A673 (cell line): ENCODE results near the gene SPDYC. TPM values are rescaled to one million over a fixed set of nuclear protein-coding genes. Genes with fewer than 3 reads are reported as not detected.

ENCODE experiments used
- BruUV-seq: library from RNA; stranded (reverse); fragments of 400-500 nt; replicated peaks from 2 replicates; lab custom pipeline; 2021; lab: Mats Ljungman, UMichigan
- CTCF ChIA-PET: fragments of 300-600 bp; sonication (Branson Sonifier 250); formaldehyde crosslinking; loops from one replicate; lab custom pipeline; 2022; ENCODE audit warnings: antibody characterized with exemption; lab: Charles Lee
- POLR2A ChIA-PET: fragments of 300-600 bp; sonication (Branson Sonifier 250); formaldehyde crosslinking; loops from one replicate; lab custom pipeline; 2022; ENCODE audit warnings: antibody characterized with exemption; ENCODE audit not compliant: low non-redundant PET; lab: Charles Lee
- DNase-seq: peaks from one replicate; pipeline ENCODE4 v3.0.0-alpha.2; 2015; ENCODE audit warnings: low spot score
- H3K27ac ChIP-seq: fragments of 200-600 bp; sonication (generic); 2 replicates; pipeline ENCODE4 v1.5.1; 2016; ENCODE audit warnings: mixed run types, low read depth, mild to moderate bottlenecking, mixed read lengths, antibody characterized with exemption, low read length; ENCODE audit not compliant: poor library complexity, severe bottlenecking
- H3K27me3 ChIP-seq: fragments of 200-600 bp; sonication (generic); replicated peaks from 2 replicates; pipeline ENCODE4 v1.6.1; 2017; ENCODE audit warnings: mixed run types, low read depth, mild to moderate bottlenecking, mixed read lengths, antibody characterized with exemption, low read length; ENCODE audit not compliant: insufficient read depth, poor library complexity
- H3K36me3 ChIP-seq: fragments of 200-600 bp; sonication (generic); 2 replicates; pipeline ENCODE4 v1.6.1; 2016; ENCODE audit warnings: mixed run types, mild to moderate bottlenecking, mixed read lengths, antibody characterized with exemption, low read length; ENCODE audit not compliant: insufficient read depth, poor library complexity, severe bottlenecking
- H3K4me1 ChIP-seq: fragments of 200-600 bp; sonication (generic); 2 replicates; pipeline ENCODE4 v1.6.1; 2017; ENCODE audit warnings: mixed run types, mild to moderate bottlenecking, mixed read lengths, antibody characterized with exemption, low read length; ENCODE audit not compliant: insufficient read depth, poor library complexity, severe bottlenecking
- H3K4me3 ChIP-seq: fragments of 200-600 bp; sonication (generic); 2 replicates; pipeline ENCODE4 v1.5.1; 2016; ENCODE audit warnings: low read depth, mixed run types, mild to moderate bottlenecking, mixed read lengths, low read length; ENCODE audit not compliant: poor library complexity, severe bottlenecking
- H3K9me3 ChIP-seq: fragments of 200-600 bp; sonication (generic); 2 replicates; pipeline ENCODE4 v1.6.1; 2016; ENCODE audit warnings: mixed run types, low read depth, mild to moderate bottlenecking, mixed read lengths, antibody characterized with exemption, low read length; ENCODE audit not compliant: poor library complexity, severe bottlenecking
- EZH2 ChIP-seq: fragments of 200-600 bp; sonication (generic); IDR thresholded peaks from 2 replicates; pipeline ENCODE4 v1.6.1; 2017; ENCODE audit warnings: borderline replicate concordance, low read depth, mild to moderate bottlenecking, mixed read lengths, antibody characterized with exemption, low read length; ENCODE audit not compliant: poor library complexity, severe bottlenecking
- intact Hi-C: fragments of 100-400 bp; cut with micrococcal nuclease; formaldehyde crosslinking; loops from one replicate; pipeline ENCODE4 v1.10.0; 2022; ENCODE audit not compliant: unreplicated experiment
- total RNA-seq: library from RNA; stranded (reverse); gene quantifications from 2 replicates; pipeline ENCODE4 v1.2.3, GENCODE V29; 2021
- TF ChIP-seq, protein P1 (sequence below): fragments of 300-800, 200-600 bp; sonication (generic); conservative IDR thresholded peaks from 2 replicates; pipeline ENCODE4 v1.5.1; 2017; ENCODE audit warnings: low read depth, mild to moderate bottlenecking, antibody characterized with exemption, low read length, moderate library complexity, mixed read lengths

SPDYC gene
- total RNA-seq, 1 experiment from 2014 or later = not detected

DNA sequence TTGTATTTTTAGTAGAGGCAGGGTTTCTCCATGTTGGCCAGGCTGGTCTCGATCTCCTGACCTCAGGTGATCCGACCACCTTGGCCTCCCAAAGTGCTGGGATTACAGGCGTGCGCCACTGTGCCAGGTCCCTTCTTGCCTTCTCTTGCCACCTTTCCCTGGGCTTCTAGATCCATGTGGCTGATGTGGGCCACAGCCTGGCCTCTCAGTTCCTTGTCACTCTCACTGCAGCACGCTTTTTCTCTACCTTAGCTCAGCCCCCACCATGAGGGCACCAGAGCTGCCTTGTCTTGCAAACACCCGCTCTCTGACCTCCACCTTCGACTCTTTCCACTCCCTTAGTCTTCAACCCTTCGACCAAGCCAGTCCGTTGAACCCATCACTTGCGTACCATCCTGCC lies 19.2 kb downstream of the SPDYC start:
- BruUV-seq = no TSS peak
- DNase-seq = no peak
- intact Hi-C loops = no loop called here
- Histone ChIP-seq H3K27me3 (no peaks in the 10 kb centered on the region), H3K9me3 (no peaks in the 10 kb centered on the region), H3K4me3 (no peak overlapping the region), H3K4me1 (no peaks in the 10 kb centered on the region), H3K27ac (no peak overlapping the region), H3K36me3 (no peaks in the 10 kb centered on the region)
- POLR2A ChIA-PET = no interaction called here
- TF ChIP-seq, protein P1, sequence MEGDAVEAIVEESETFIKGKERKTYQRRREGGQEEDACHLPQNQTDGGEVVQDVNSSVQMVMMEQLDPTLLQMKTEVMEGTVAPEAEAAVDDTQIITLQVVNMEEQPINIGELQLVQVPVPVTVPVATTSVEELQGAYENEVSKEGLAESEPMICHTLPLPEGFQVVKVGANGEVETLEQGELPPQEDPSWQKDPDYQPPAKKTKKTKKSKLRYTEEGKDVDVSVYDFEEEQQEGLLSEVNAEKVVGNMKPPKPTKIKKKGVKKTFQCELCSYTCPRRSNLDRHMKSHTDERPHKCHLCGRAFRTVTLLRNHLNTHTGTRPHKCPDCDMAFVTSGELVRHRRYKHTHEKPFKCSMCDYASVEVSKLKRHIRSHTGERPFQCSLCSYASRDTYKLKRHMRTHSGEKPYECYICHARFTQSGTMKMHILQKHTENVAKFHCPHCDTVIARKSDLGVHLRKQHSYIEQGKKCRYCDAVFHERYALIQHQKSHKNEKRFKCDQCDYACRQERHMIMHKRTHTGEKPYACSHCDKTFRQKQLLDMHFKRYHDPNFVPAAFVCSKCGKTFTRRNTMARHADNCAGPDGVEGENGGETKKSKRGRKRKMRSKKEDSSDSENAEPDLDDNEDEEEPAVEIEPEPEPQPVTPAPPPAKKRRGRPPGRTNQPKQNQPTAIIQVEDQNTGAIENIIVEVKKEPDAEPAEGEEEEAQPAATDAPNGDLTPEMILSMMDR = no peak
- no peak for TF ChIP-seq EZH2
- CTCF ChIA-PET = no interaction called here

GRCh38 chr11:65194564-65194963 lies 24.5 kb downstream of the SPDYC start:
- H3K9me3 ChIP-seq = no peaks in the 10 kb centered on the region
- DNase-seq = no peak
- intact Hi-C loops = no loop called here
- CTCF ChIA-PET = interaction anchor here (0.6 kb wide), 1 partner anchor 249 kb away, joined by 5 read pairs; no protein-coding TSS in a partner anchor
- TF ChIP-seq, protein P1 = no peak
- no peak for TF ChIP-seq EZH2
- no peak overlapping the region for H3K27ac ChIP-seq
- POLR2A ChIA-PET = no interaction called here
- no peaks in the 10 kb centered on the region for H3K4me1 ChIP-seq
- no peaks in the 10 kb centered on the region for H3K36me3 ChIP-seq
- no TSS peak for BruUV-seq
- H3K4me3 ChIP-seq = no peak overlapping the region
- no peaks in the 10 kb centered on the region for H3K27me3 ChIP-seq

DNA sequence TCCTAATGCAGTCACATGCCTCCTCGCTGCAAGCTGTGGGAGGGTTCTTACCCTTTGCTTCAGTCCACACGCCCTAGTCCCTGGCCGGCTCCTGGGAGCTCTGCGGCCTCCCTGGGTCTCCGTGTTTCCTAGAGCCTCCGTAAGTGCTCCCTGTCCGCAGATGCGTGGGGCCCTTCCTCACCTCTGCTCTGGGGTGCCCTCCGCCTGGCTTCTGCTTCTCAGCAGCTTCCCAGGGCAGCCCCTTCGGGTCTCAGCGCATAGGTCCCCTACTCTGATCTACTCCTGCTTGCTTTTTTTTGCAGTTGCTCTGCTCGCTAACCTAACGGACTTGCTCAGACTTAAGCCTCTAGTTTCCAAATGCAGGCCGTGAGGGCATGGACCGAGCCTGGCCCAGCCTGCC lies 34.1 kb downstream of the SPDYC start:
- no peak for DNase-seq
- Histone ChIP-seq H3K4me1 (no peaks in the 10 kb centered on the region), H3K27ac (no peak overlapping the region), H3K9me3 (no peaks in the 10 kb centered on the region), H3K36me3 (peaks cover 5% of the 10 kb centered on the region), H3K4me3 (no peak overlapping the region), H3K27me3 (no peaks in the 10 kb centered on the region)
- no TSS peak for BruUV-seq
- ChIA-PET POLR2A (no interaction called here), CTCF (interaction anchor here (1.0 to 1.3 kb wide), 2 partner anchors 112 to 130 kb away, joined by 3 to 5 read pairs; partner anchors contain the start of gene DPF2)
- no peak for TF ChIP-seq EZH2
- TF ChIP-seq, protein P1 = no peak
- intact Hi-C loops = loop anchor here (5.0 to 10.0 kb wide), 2 partner anchors 113 to 311 kb away; no protein-coding TSS in a partner anchor
